HCT116 (cell line): ENCODE data around the gene SPATA33. TPM values are rescaled to one million over a fixed set of nuclear protein-coding genes. Genes with fewer than 3 reads are reported as not detected.

Source experiments
- ATAC-seq: fragments of 200-7000 bp; cut with Tn5 transposase; 2 replicates; pipeline ENCODE4 v1.9.1; 2020; ENCODE audit warnings: mild to moderate bottlenecking, moderate library complexity
- BruUV-seq: library from RNA; stranded (reverse); fragments of 400-500 nt; replicated peaks from 2 replicates; lab custom pipeline; 2021; lab: Mats Ljungman, UMichigan
- CTCF ChIA-PET: fragments of 300-600 bp; sonication (Branson Sonifier 250); formaldehyde crosslinking; loops from one replicate; lab custom pipeline; 2021; ENCODE audit warnings: antibody characterized with exemption; lab: Charles Lee
- POLR2A ChIA-PET: fragments of 300-600, 350-600 bp; sonication (Branson Sonifier 250); formaldehyde crosslinking; loops from one replicate; lab custom pipeline; 2021; ENCODE audit warnings: antibody characterized with exemption; lab: Charles Lee
- RAD21 ChIA-PET, 2 experiments: fragments of 300-600 bp; sonication (Branson Sonifier 250); formaldehyde crosslinking; loops; one replicate each; lab custom pipeline; 2023; ENCODE audit warnings: low total read pairs in 2 of 2; ENCODE audit not compliant: uncharacterized antibody in 2 of 2, unreplicated experiment in 2 of 2, low non-redundant PET in 1 of 2; lab: Charles Lee
- DNase-seq: peaks from one replicate; pipeline ENCODE4 v3.0.0-alpha.2; 2010; ENCODE audit warnings: low read depth, low spot score
- H2AFZ ChIP-seq: fragments of 200-600 bp; shearing (Covaris generic), sonication (generic); 2 replicates; pipeline ENCODE4 v1.6.1; 2017; ENCODE audit warnings: low read depth, mixed run types, mixed read lengths, antibody characterized with exemption, low read length; ENCODE audit not compliant: poor library complexity, severe bottlenecking
- H3K27ac ChIP-seq: 2 replicates; pipeline ENCODE4 v1.5.1; 2012; ENCODE audit warnings: low read depth, low read length
- H3K27me3 ChIP-seq: fragments of 200-600 bp; sonication (generic); 2 replicates; pipeline ENCODE4 v1.6.1; 2016; ENCODE audit warnings: mixed run types, low read length, mixed read lengths; ENCODE audit not compliant: insufficient read depth
- H3K36me3 ChIP-seq, 2 experiments: fragments of 200-500 bp in 1 of 2; fragments of 200-600 bp in 1 of 2; sonication (Bioruptor generic) in 1 of 2; sonication (generic) in 1 of 2; 2 replicates each; pipeline versions ENCODE4 v1.5.1 to v1.6.1; 2014 to 2016; ENCODE audit warnings: low read length in 2 of 2, inconsistent platforms in 1 of 2, mixed read lengths in 1 of 2, mixed run types in 1 of 2; ENCODE audit not compliant: insufficient read depth in 2 of 2, control insufficient read depth in 1 of 2
- H3K4me1 ChIP-seq, 2 experiments: fragments of 200-600 bp in 1 of 2; sonication (generic) in 1 of 2; 2 replicates each; pipeline versions ENCODE4 v1.5.1 to v1.6.1; 2012 to 2017; ENCODE audit warnings: low read length in 2 of 2, inconsistent platforms in 1 of 2, mild to moderate bottlenecking in 1 of 2, mixed read lengths in 1 of 2, mixed run types in 1 of 2, moderate library complexity in 1 of 2; ENCODE audit not compliant: insufficient read depth in 2 of 2, control insufficient read depth in 1 of 2
- H3K4me2 ChIP-seq: fragments of 200-600 bp; sonication (generic); 2 replicates; pipeline ENCODE4 v1.6.1; 2017; ENCODE audit warnings: mixed run types, low read length, mixed read lengths
- H3K4me3 ChIP-seq, 2 experiments: fragments of 200-600 bp in 1 of 2; sonication (generic) in 1 of 2; replicated peaks in 1 of 2; 2 replicates each; pipeline ENCODE4 v1.5.1; 2011 to 2016; ENCODE audit warnings: low read length in 2 of 2, control low read depth in 1 of 2, low read depth in 1 of 2, mild to moderate bottlenecking in 1 of 2, mixed read lengths in 1 of 2, mixed run types in 1 of 2
- H3K79me2 ChIP-seq: fragments of 200-600 bp; sonication (generic); 2 replicates; pipeline ENCODE4 v1.6.1; 2017; ENCODE audit warnings: mild to moderate bottlenecking, mixed run types, low read length, moderate library complexity, mixed read lengths; ENCODE audit not compliant: insufficient read depth
- H3K9ac ChIP-seq: fragments of 200-600 bp; sonication (generic); 2 replicates; pipeline ENCODE4 v1.6.1; 2016; ENCODE audit warnings: low read length, mixed read lengths
- H3K9me2 ChIP-seq: fragments of 200-600 bp; sonication (generic), shearing (Covaris generic); 2 replicates; pipeline ENCODE4 v1.6.1; 2017; ENCODE audit warnings: mixed run types, mild to moderate bottlenecking, moderate library complexity; ENCODE audit not compliant: insufficient read depth
- H3K9me3 ChIP-seq, 2 experiments: fragments of 200-500 bp in 1 of 2; fragments of 200-600 bp in 1 of 2; sonication (Bioruptor generic) in 1 of 2; sonication (generic) in 1 of 2; 2 replicates each; pipeline ENCODE4 v1.6.1; 2014 to 2017; ENCODE audit warnings: low read length in 2 of 2, mixed read lengths in 2 of 2, inconsistent platforms in 1 of 2, low read depth in 1 of 2, mild to moderate bottlenecking in 1 of 2, mixed run types in 1 of 2, moderate library complexity in 1 of 2; ENCODE audit not compliant: control insufficient read depth in 1 of 2, insufficient read depth in 1 of 2
- H4K20me1 ChIP-seq: fragments of 200-600 bp; sonication (generic), shearing (Covaris generic); 2 replicates; pipeline ENCODE4 v1.6.1; 2017; ENCODE audit warnings: mixed run types, mild to moderate bottlenecking, moderate library complexity; ENCODE audit not compliant: insufficient read depth
- EGR1 ChIP-seq: IDR thresholded peaks from 2 replicates; pipeline ENCODE4 v1.6.1; 2012; ENCODE audit warnings: low read depth
- EZH2 ChIP-seq: fragments of 200-600 bp; sonication (generic); IDR thresholded peaks from 2 replicates; pipeline ENCODE4 v1.6.1; 2017; ENCODE audit warnings: antibody characterized with exemption, mixed run types
- EZH2phosphoT487 ChIP-seq: fragments of 200-600 bp; IDR thresholded peaks from 2 replicates; pipeline ENCODE4 v1.6.1; 2018; ENCODE audit warnings: antibody characterized with exemption, borderline replicate concordance
- FOSL1 ChIP-seq: IDR thresholded peaks from 2 replicates; pipeline ENCODE4 v1.6.1; 2012; ENCODE audit warnings: low read depth
- JUND ChIP-seq: IDR thresholded peaks from 2 replicates; pipeline ENCODE4 v1.6.1; 2012
- POLR2A ChIP-seq: IDR thresholded peaks from 2 replicates; pipeline ENCODE4 v1.7.0; 2011; ENCODE audit warnings: borderline replicate concordance; ENCODE audit not compliant: insufficient read depth, insufficient read length; ENCODE audit errors: extremely low read depth
- POLR2AphosphoS5 ChIP-seq: IDR thresholded peaks from 2 replicates; pipeline ENCODE4 v1.6.1; 2011; ENCODE audit warnings: mild to moderate bottlenecking, low read depth, low read length, moderate library complexity
- RAD21 ChIP-seq: IDR thresholded peaks from 2 replicates; pipeline ENCODE4 v1.6.1; 2012; ENCODE audit warnings: low read depth, mild to moderate bottlenecking
- SIN3A ChIP-seq: IDR thresholded peaks from 2 replicates; pipeline ENCODE4 v1.6.1; 2012; ENCODE audit warnings: low read depth
- SRF ChIP-seq: IDR thresholded peaks from 2 replicates; pipeline ENCODE4 v1.6.1; 2012; ENCODE audit warnings: low read depth
- TCF7L2 ChIP-seq: IDR thresholded peaks from 2 replicates; pipeline ENCODE4 v1.7.0; 2011; ENCODE audit warnings: borderline replicate concordance, inconsistent platforms; ENCODE audit not compliant: insufficient read depth, insufficient read length; ENCODE audit errors: extremely low read depth
- YY1 ChIP-seq: IDR thresholded peaks from 2 replicates; pipeline ENCODE4 v1.6.1; 2011; ENCODE audit warnings: low read length, low read depth, moderate library complexity, mild to moderate bottlenecking; ENCODE audit not compliant: insufficient replicate concordance; ENCODE audit errors: extremely low read depth
- ZBTB33 ChIP-seq: IDR thresholded peaks from 2 replicates; pipeline ENCODE4 v1.6.1; 2011; ENCODE audit warnings: mild to moderate bottlenecking, low read length, moderate library complexity; ENCODE audit not compliant: insufficient replicate concordance; ENCODE audit errors: extremely low read depth
- ZFX ChIP-seq: fragments of 450-650 bp; IDR thresholded peaks from 2 replicates; pipeline ENCODE4 v1.6.1; 2017
- ZNF274 ChIP-seq: fragments of 200-500 bp; sonication (Bioruptor generic); IDR thresholded peaks from 2 replicates; pipeline ENCODE4 v1.6.1; 2014; ENCODE audit warnings: mild to moderate bottlenecking, low read depth, low read length, inconsistent platforms
- intact Hi-C: fragments of 100-400 bp; cut with micrococcal nuclease; formaldehyde crosslinking; loops from 2 replicates; pipeline ENCODE4 v1.10.0; 2022
- total RNA-seq: library from RNA; stranded (reverse); gene quantifications from one replicate; pipeline ENCODE4 v1.2.1, GENCODE V29; 2021; ENCODE audit not compliant: unreplicated experiment
- TF ChIP-seq, protein P1 (sequence below): IDR thresholded peaks from 2 replicates; pipeline ENCODE4 v1.6.1; 2012; ENCODE audit warnings: low read depth
- TF ChIP-seq, protein P2 (sequence below), 3 experiments: fragments of 200-600 bp in 1 of 3; sonication (generic) in 1 of 3; IDR thresholded peaks in 2 of 3; conservative IDR thresholded peaks in 1 of 3; 2 replicates each; pipeline ENCODE4 v1.5.1; 2012 to 2017; ENCODE audit warnings: low read depth in 2 of 3, low read length in 2 of 3, antibody characterized with exemption in 1 of 3, borderline replicate concordance in 1 of 3, control low read depth in 1 of 3, mild to moderate bottlenecking in 1 of 3, mixed read lengths in 1 of 3, mixed run types in 1 of 3, moderate library complexity in 1 of 3; ENCODE audit not compliant: insufficient read depth in 1 of 3
- TF ChIP-seq, protein P3 (sequence below): IDR thresholded peaks from 2 replicates; pipeline ENCODE4 v1.6.1; 2012

Gene SPATA33
- total RNA-seq, 1 experiment from 2014 or later: 24.9 TPM

- H3K27me3 ChIP-seq: no peaks in the 10 kb centered on the region
- H3K36me3 ChIP-seq: peaks cover 9 to 20% of the 10 kb centered on the region in 2 experiments
- TSS peak; percentile 75 for BruUV-seq
- peak overlapping the region; percentile 97 for H3K4me2 ChIP-seq
- RAD21 ChIA-PET: no interaction called here
- TF ChIP-seq EGR1: no peak
- TF ChIP-seq YY1: peak; percentile 74
- TF ChIP-seq, protein P1, sequence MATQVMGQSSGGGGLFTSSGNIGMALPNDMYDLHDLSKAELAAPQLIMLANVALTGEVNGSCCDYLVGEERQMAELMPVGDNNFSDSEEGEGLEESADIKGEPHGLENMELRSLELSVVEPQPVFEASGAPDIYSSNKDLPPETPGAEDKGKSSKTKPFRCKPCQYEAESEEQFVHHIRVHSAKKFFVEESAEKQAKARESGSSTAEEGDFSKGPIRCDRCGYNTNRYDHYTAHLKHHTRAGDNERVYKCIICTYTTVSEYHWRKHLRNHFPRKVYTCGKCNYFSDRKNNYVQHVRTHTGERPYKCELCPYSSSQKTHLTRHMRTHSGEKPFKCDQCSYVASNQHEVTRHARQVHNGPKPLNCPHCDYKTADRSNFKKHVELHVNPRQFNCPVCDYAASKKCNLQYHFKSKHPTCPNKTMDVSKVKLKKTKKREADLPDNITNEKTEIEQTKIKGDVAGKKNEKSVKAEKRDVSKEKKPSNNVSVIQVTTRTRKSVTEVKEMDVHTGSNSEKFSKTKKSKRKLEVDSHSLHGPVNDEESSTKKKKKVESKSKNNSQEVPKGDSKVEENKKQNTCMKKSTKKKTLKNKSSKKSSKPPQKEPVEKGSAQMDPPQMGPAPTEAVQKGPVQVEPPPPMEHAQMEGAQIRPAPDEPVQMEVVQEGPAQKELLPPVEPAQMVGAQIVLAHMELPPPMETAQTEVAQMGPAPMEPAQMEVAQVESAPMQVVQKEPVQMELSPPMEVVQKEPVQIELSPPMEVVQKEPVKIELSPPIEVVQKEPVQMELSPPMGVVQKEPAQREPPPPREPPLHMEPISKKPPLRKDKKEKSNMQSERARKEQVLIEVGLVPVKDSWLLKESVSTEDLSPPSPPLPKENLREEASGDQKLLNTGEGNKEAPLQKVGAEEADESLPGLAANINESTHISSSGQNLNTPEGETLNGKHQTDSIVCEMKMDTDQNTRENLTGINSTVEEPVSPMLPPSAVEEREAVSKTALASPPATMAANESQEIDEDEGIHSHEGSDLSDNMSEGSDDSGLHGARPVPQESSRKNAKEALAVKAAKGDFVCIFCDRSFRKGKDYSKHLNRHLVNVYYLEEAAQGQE: no peak
- no peak for TF ChIP-seq FOSL1
- TF ChIP-seq JUND: no peak
- peak; percentile 98 for TF ChIP-seq POLR2AphosphoS5
- TF ChIP-seq, protein P2, sequence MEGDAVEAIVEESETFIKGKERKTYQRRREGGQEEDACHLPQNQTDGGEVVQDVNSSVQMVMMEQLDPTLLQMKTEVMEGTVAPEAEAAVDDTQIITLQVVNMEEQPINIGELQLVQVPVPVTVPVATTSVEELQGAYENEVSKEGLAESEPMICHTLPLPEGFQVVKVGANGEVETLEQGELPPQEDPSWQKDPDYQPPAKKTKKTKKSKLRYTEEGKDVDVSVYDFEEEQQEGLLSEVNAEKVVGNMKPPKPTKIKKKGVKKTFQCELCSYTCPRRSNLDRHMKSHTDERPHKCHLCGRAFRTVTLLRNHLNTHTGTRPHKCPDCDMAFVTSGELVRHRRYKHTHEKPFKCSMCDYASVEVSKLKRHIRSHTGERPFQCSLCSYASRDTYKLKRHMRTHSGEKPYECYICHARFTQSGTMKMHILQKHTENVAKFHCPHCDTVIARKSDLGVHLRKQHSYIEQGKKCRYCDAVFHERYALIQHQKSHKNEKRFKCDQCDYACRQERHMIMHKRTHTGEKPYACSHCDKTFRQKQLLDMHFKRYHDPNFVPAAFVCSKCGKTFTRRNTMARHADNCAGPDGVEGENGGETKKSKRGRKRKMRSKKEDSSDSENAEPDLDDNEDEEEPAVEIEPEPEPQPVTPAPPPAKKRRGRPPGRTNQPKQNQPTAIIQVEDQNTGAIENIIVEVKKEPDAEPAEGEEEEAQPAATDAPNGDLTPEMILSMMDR (IDR thresholded peaks at IDR 0.05 in 2 of 3, conservative IDR thresholded peaks at IDR 0.05 in 1 of 3; ENCODE audit: borderline replicate concordance in 1 of 3, insufficient read depth in 1 of 3, low read depth in 2 of 3, low read length in 2 of 3): no peak
- TF ChIP-seq EZH2: no peak
- no peak for TF ChIP-seq EZH2phosphoT487
- no peak for TF ChIP-seq ZBTB33
- no peak for TF ChIP-seq ZNF274
- TF ChIP-seq SIN3A: no peak
- TF ChIP-seq RAD21: no peak
- TF ChIP-seq, protein P3, sequence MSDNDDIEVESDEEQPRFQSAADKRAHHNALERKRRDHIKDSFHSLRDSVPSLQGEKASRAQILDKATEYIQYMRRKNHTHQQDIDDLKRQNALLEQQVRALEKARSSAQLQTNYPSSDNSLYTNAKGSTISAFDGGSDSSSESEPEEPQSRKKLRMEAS: no peak
- TF ChIP-seq SRF: no peak
- TF ChIP-seq ZFX: peak; percentile 95; the same call in 1 of the 2 replicates
- TF ChIP-seq TCF7L2: no peak
- peak; percentile 92 for TF ChIP-seq POLR2A
- TF ChIP-seq, all 23 proteins: peak for 4
- Histone ChIP-seq H3K4me1 (peaks cover 0 to 35% of the 10 kb centered on the region in 2 experiments; a peak in 2 of 4 replicates), H3K9me3 (no peaks in the 10 kb centered on the region), H3K4me3 (peak overlapping the region; percentile 84 to 99), H3K27ac (peak overlapping the region; percentile 83), H3K9ac (peak overlapping the region; percentile 100), H3K9me2 (no peaks in the 10 kb centered on the region), H4K20me1 (no peaks in the 10 kb centered on the region), H2AFZ (no peak overlapping the region), H3K79me2 (peaks cover 42% of the 10 kb centered on the region)
- DNase-seq (peak; percentile 73), ATAC-seq (peak; percentile 86)
- CTCF ChIA-PET: interaction anchor here (2.3 kb wide), 1 partner anchor 11 kb away, joined by 6 read pairs; no protein-coding TSS in a partner anchor
- POLR2A ChIA-PET: interaction anchor here (1.0 to 3.2 kb wide), 3 partner anchors 8 to 12 kb away, joined by 4 to 12 read pairs (median 4); partner anchors contain the start of gene VPS9D1
- intact Hi-C loops: no loop called here
Observed at GRCh38 chr16:89711601-89712273, 54.1 kb downstream of the SPATA33 start.
